Activated CD8-positive, alpha-beta memory T cell treated with anti-CD3 and anti-CD28 coated beads, Interleukin-2, amount 50 U/mL, for 24 hours (primary cell): Measurements from ENCODE around the gene NRP2.

ENCODE experiments used
- DNase-seq: peaks from one replicate; pipeline ENCODE4 v3.0.0-alpha.2; 2020; ENCODE audit errors: extremely low read depth

Gene NRP2

GRCh38 chr2:205730701-205731582 lies 48.6 kb downstream of the NRP2 start:
- DNase-seq, result no peak

- no peak for DNase-seq
Observed at GRCh38 chr2:205731583-205731981, 49.3 kb downstream of the NRP2 start.

GRCh38 chr2:205732314-205732713 lies 50.0 kb downstream of the NRP2 start:
- no peak for DNase-seq

- no peak for DNase-seq
Observed at GRCh38 chr2:205733082-205733481, 50.8 kb downstream of the NRP2 start.

GRCh38 chr2:205733648-205734047 lies 51.3 kb downstream of the NRP2 start:
- DNase-seq, result no peak

- no peak for DNase-seq
Observed at GRCh38 chr2:205734436-205735037, 52.2 kb downstream of the NRP2 start.

- DNase-seq, result no peak
Observed at GRCh38 chr2:205738117-205738968, 56.0 kb downstream of the NRP2 start.

- DNase-seq, result no peak
Observed at GRCh38 chr2:205739620-205740019, 57.3 kb downstream of the NRP2 start.

GRCh38 chr2:205740381-205740780 lies 58.1 kb downstream of the NRP2 start:
- no peak for DNase-seq

GRCh38 chr2:205741256-205741978 lies 59.1 kb downstream of the NRP2 start:
- no peak for DNase-seq

- DNase-seq, result no peak
Observed at GRCh38 chr2:205743137-205743536, 60.8 kb downstream of the NRP2 start.

- no peak for DNase-seq
Observed at GRCh38 chr2:205744074-205744591, 61.8 kb downstream of the NRP2 start.

- DNase-seq, result no peak
Observed at GRCh38 chr2:205745661-205746419, 63.5 kb downstream of the NRP2 start.

GRCh38 chr2:205746420-205746785 lies 64.1 kb downstream of the NRP2 start:
- DNase-seq, result no peak

GRCh38 chr2:205747829-205748386 lies 65.6 kb downstream of the NRP2 start:
- no peak for DNase-seq

GRCh38 chr2:205748639-205749038 lies 66.3 kb downstream of the NRP2 start:
- DNase-seq, result no peak

- DNase-seq, result no peak
Observed at GRCh38 chr2:205749078-205749477, 66.8 kb downstream of the NRP2 start.

GRCh38 chr2:205750797-205751196 lies 68.5 kb downstream of the NRP2 start:
- no peak for DNase-seq

GRCh38 chr2:205751569-205752031 lies 69.3 kb downstream of the NRP2 start:
- no peak for DNase-seq

- no peak for DNase-seq
Observed at GRCh38 chr2:205752296-205752820, 70.1 kb downstream of the NRP2 start.
